NCI-H524 (cell line): ENCODE measurements around the gene RHBDD1.

ENCODE experiments used
- DNase-seq, 2 experiments: peaks; one replicate each; lab custom pipeline; 2025; lab: John Stamatoyannopoulos, UW

The RHBDD1 gene

GRCh38 chr2:226887940-226888339 lies 52.1 kb downstream of the RHBDD1 start:
- no peak for DNase-seq

GRCh38 chr2:226888378-226888965 lies 52.6 kb downstream of the RHBDD1 start:
- DNase-seq = no peak

- no peak for DNase-seq
Observed at GRCh38 chr2:226888971-226889370, 53.1 kb downstream of the RHBDD1 start.

GRCh38 chr2:226890286-226890685 lies 54.4 kb downstream of the RHBDD1 start:
- no peak for DNase-seq

- DNase-seq = no peak
Observed at GRCh38 chr2:226891780-226892590, 56.1 kb downstream of the RHBDD1 start.

GRCh38 chr2:226892729-226893128 lies 56.9 kb downstream of the RHBDD1 start:
- no peak for DNase-seq

GRCh38 chr2:226893216-226893615 lies 57.4 kb downstream of the RHBDD1 start:
- DNase-seq = no peak

- no peak for DNase-seq
Observed at GRCh38 chr2:226894752-226895151, 58.9 kb downstream of the RHBDD1 start.

- no peak for DNase-seq
Observed at GRCh38 chr2:226895579-226895978, 59.7 kb downstream of the RHBDD1 start.

- peak in 1 of 2 experiments; percentile 51 for DNase-seq
Observed at GRCh38 chr2:226898121-226898520, 62.3 kb downstream of the RHBDD1 start.

GRCh38 chr2:226898897-226899296 lies 63.0 kb downstream of the RHBDD1 start:
- peak; percentile 71 to 84 for DNase-seq

- no peak for DNase-seq
Observed at GRCh38 chr2:226902041-226902966, 66.5 kb downstream of the RHBDD1 start.

GRCh38 chr2:226903179-226903578 lies 67.3 kb downstream of the RHBDD1 start:
- DNase-seq = no peak

GRCh38 chr2:226904592-226904991 lies 68.7 kb downstream of the RHBDD1 start:
- DNase-seq = no peak

- DNase-seq = no peak
Observed at GRCh38 chr2:226905718-226906117, 69.9 kb downstream of the RHBDD1 start.

GRCh38 chr2:226906163-226906693 lies 70.4 kb downstream of the RHBDD1 start:
- DNase-seq = no peak

- no peak for DNase-seq
Observed at GRCh38 chr2:226909126-226909525, 73.3 kb downstream of the RHBDD1 start.

GRCh38 chr2:226909836-226910235 lies 74.0 kb downstream of the RHBDD1 start:
- no peak for DNase-seq

GRCh38 chr2:226910384-226910783 lies 74.5 kb downstream of the RHBDD1 start:
- DNase-seq = no peak

GRCh38 chr2:226911932-226912331 lies 76.1 kb downstream of the RHBDD1 start:
- no peak for DNase-seq

GRCh38 chr2:226913641-226914040 lies 77.8 kb downstream of the RHBDD1 start:
- DNase-seq = no peak

- no peak for DNase-seq
Observed at GRCh38 chr2:226915846-226916360, 80.0 kb downstream of the RHBDD1 start.
